GM12878 (cell line): ENCODE measurements around the gene AKAP13. TPM values are rescaled to one million over a fixed set of nuclear protein-coding genes. Genes with fewer than 3 reads are reported as not detected.

Experiments
- ATAC-seq: fragments of 200-7000 bp; cut with Tn5 transposase; 3 replicates; pipeline ENCODE4 v1.9.1; 2020; ENCODE audit warnings: mild to moderate bottlenecking, moderate library complexity
- BruUV-seq: library from RNA; stranded (reverse); fragments of 400-500 nt; replicated peaks from 2 replicates; lab custom pipeline; 2021; lab: Mats Ljungman, UMichigan
- CTCF ChIA-PET: fragments of 300-600 bp; sonication (Branson Sonifier 250); formaldehyde crosslinking; extraction: SDS; loops from one replicate; lab custom pipeline; 2021; ENCODE audit warnings: inconsistent platforms; lab: Yijun Ruan, JAX
- POLR2A ChIA-PET: fragments of 350-600 bp; formaldehyde crosslinking; extraction: SDS; loops from one replicate; lab custom pipeline; 2021; ENCODE audit warnings: inconsistent platforms; lab: Charles Lee
- RAD21 ChIA-PET: fragments of 300-600 bp; sonication (Branson Sonifier 250); formaldehyde crosslinking; loops from one replicate; lab custom pipeline; 2023; ENCODE audit warnings: antibody characterized with exemption; ENCODE audit not compliant: unreplicated experiment; lab: Charles Lee
- SMC1A ChIA-PET: fragments of 300-600 bp; sonication (Branson Sonifier 250); formaldehyde crosslinking; loops from one replicate; lab custom pipeline; 2023; ENCODE audit not compliant: unreplicated experiment, uncharacterized antibody; lab: Charles Lee
- DNase-seq: peaks from one replicate; pipeline ENCODE4 v3.0.0-alpha.2; 2011; ENCODE audit warnings: low read depth, low spot score
- FAIRE-seq: peaks from 3 replicates; lab custom pipeline; 2011; peaks lifted over from hg19 to GRCh38; lab: Jason Lieb, UNC
- H2AFZ ChIP-seq: 2 replicates; pipeline ENCODE4 v1.6.0; 2011; ENCODE audit warnings: low read depth, low read length, control low read depth; ENCODE audit not compliant: control insufficient read depth
- H3K27ac ChIP-seq: 2 replicates; pipeline ENCODE4 v1.5.1; 2011; ENCODE audit warnings: control low read depth; ENCODE audit not compliant: control insufficient read depth, insufficient read depth
- H3K27me3 ChIP-seq, 2 experiments: replicated peaks in 1 of 2; 2 replicates each; pipeline versions ENCODE4 v1.6.0 to v1.6.1; 2011; ENCODE audit warnings: low read length in 1 of 2; ENCODE audit not compliant: control insufficient read depth in 2 of 2, insufficient read depth in 2 of 2
- H3K36me3 ChIP-seq, 2 experiments: 2 replicates each; pipeline ENCODE4 v1.5.1; 2011; ENCODE audit warnings: low read length in 1 of 2; ENCODE audit not compliant: control insufficient read depth in 2 of 2, insufficient read depth in 2 of 2
- H3K4me1 ChIP-seq: 2 replicates; pipeline ENCODE4 v1.6.1; 2011; ENCODE audit warnings: mild to moderate bottlenecking, low read length, moderate library complexity, mixed read lengths; ENCODE audit not compliant: control insufficient read depth, insufficient read depth
- H3K4me2 ChIP-seq: 2 replicates; pipeline ENCODE4 v1.6.0; 2011; ENCODE audit warnings: control low read depth; ENCODE audit not compliant: control insufficient read depth, insufficient read depth
- H3K4me3 ChIP-seq: fragments of 200-600 bp; sonication (generic); 2 replicates; pipeline ENCODE4 v1.5.1; 2016
- H3K79me2 ChIP-seq: 2 replicates; pipeline ENCODE4 v1.6.0; 2011; ENCODE audit warnings: low read length; ENCODE audit not compliant: control insufficient read depth, insufficient read depth
- H3K9ac ChIP-seq: 2 replicates; pipeline ENCODE4 v1.8.0; 2011; ENCODE audit warnings: low read length, control low read depth, mixed read lengths; ENCODE audit not compliant: control insufficient read depth, insufficient read depth
- H3K9me3 ChIP-seq: replicated peaks from 3 replicates; pipeline ENCODE4 v1.5.1; 2011; ENCODE audit warnings: mild to moderate bottlenecking, low read length; ENCODE audit not compliant: control insufficient read depth, insufficient read depth
- H4K20me1 ChIP-seq: 2 replicates; pipeline ENCODE4 v1.6.0; 2011; ENCODE audit not compliant: control insufficient read depth, insufficient read depth
- ATF7 ChIP-seq: fragments of 450-650 bp; IDR thresholded peaks from 2 replicates; pipeline ENCODE4 v1.6.1; 2016; ENCODE audit warnings: low read depth, mild to moderate bottlenecking
- BCL11A ChIP-seq: IDR thresholded peaks from 2 replicates; pipeline ENCODE4 v1.6.1; 2011; ENCODE audit warnings: low read depth, low read length
- CBFB ChIP-seq: IDR thresholded peaks from 2 replicates; pipeline ENCODE4 v1.6.1; 2016; ENCODE audit warnings: antibody characterized with exemption, low read depth
- CBX3 ChIP-seq: fragments of 200-600 bp; sonication (generic); IDR thresholded peaks from 2 replicates; pipeline ENCODE4 v1.6.1; 2016; ENCODE audit warnings: low read depth, borderline replicate concordance
- CEBPB ChIP-seq, 2 experiments: fragments of 150-350 bp in 1 of 2; IDR thresholded peaks; 2 replicates each; pipeline ENCODE4 v1.6.1; 2012 to 2014; ENCODE audit warnings: low read depth in 2 of 2, low read length in 2 of 2, borderline replicate concordance in 1 of 2, inconsistent platforms in 1 of 2
- CHD2 ChIP-seq: IDR thresholded peaks from 2 replicates; pipeline ENCODE4 v1.6.1; 2011; ENCODE audit warnings: low read depth, low read length, improper control_type of control experiment, borderline replicate concordance
- CREM ChIP-seq: IDR thresholded peaks from 2 replicates; pipeline ENCODE4 v1.6.1; 2014; ENCODE audit warnings: antibody characterized with exemption, low read depth
- HDAC6 ChIP-seq: fragments of 200-600 bp; sonication (generic); IDR thresholded peaks from one replicate; pipeline ENCODE4 v1.8.0; 2017; ENCODE audit warnings: antibody characterized with exemption; ENCODE audit not compliant: unreplicated experiment
- JUNB ChIP-seq: IDR thresholded peaks from 2 replicates; pipeline ENCODE4 v1.6.1; 2016; ENCODE audit warnings: antibody characterized with exemption, mild to moderate bottlenecking
- MTA2 ChIP-seq: fragments of 450-650 bp; IDR thresholded peaks from 2 replicates; pipeline ENCODE4 v1.6.1; 2016; ENCODE audit warnings: low read depth, mild to moderate bottlenecking, moderate library complexity
- RBBP5 ChIP-seq: fragments of 200-600 bp; sonication (generic); conservative IDR thresholded peaks from 2 replicates; pipeline ENCODE4 v1.6.1; 2016
- RUNX3 ChIP-seq: IDR thresholded peaks from 2 replicates; pipeline ENCODE4 v1.6.1; 2012; ENCODE audit warnings: low read length, inconsistent platforms
- SIX5 ChIP-seq: IDR thresholded peaks from 2 replicates; pipeline ENCODE4 v1.6.1; 2011; ENCODE audit warnings: mild to moderate bottlenecking, low read depth, low read length, moderate library complexity; ENCODE audit not compliant: severe bottlenecking
- SPI1 ChIP-seq: IDR thresholded peaks from 2 replicates; pipeline ENCODE4 v1.6.1; 2011; ENCODE audit warnings: low read depth, mild to moderate bottlenecking, low read length, moderate library complexity, borderline replicate concordance; ENCODE audit not compliant: insufficient read depth
- STAT3 ChIP-seq: IDR thresholded peaks from 2 replicates; pipeline ENCODE4 v1.6.1; 2011; ENCODE audit warnings: low read depth, low read length, improper control_type of control experiment
- TCF12 ChIP-seq: IDR thresholded peaks from 2 replicates; pipeline ENCODE4 v1.6.1; 2011; ENCODE audit warnings: low read depth, mild to moderate bottlenecking, low read length
- in situ Hi-C: fragments of 300-500 bp; cut with MboI; formaldehyde crosslinking; loops from 9 replicates; pipeline ENCODE4 v1.14.3; 2018; ENCODE audit warnings: mixed read lengths
- intact Hi-C: fragments of 100-400 bp; cut with micrococcal nuclease; formaldehyde crosslinking; loops from one replicate; pipeline ENCODE4 v1.14.2; 2022; ENCODE audit not compliant: unreplicated experiment
- polyA plus RNA-seq, 11 experiments: library from polyadenylated mRNA; depleted of rRNA in 4 of 11; unstranded in 6 of 11; stranded (reverse) in 5 of 11; fragments of >200 nt; fragmentation: Nextera tagmentation in 4 of 11; fragmentation: Illumina TruSeq in 1 of 11; extraction: Ambion mirVana in 4 of 11; extraction: Trizol in 1 of 11; gene quantifications; 1 replicate in 1 of 11; 2 replicates in 10 of 11; pipeline versions ENCODE4 v1.2.1 to v1.2.3, GENCODE V29; 2011 to 2016; ENCODE audit warnings: inconsistent platforms in 2 of 11, missing spikeins in 2 of 11, low read depth in 1 of 11
- total RNA-seq, 4 experiments: library from RNA; depleted of rRNA in 3 of 4; stranded (reverse); fragments of >200 nt in 3 of 4; fragmentation: Illumina TruSeq in 1 of 4; extraction: Trizol in 1 of 4; gene quantifications; 2 replicates each; pipeline versions ENCODE4 v1.2.1 to v1.2.3, GENCODE V29; 2013 to 2021
- TF ChIP-seq, protein P1 (sequence below): fragments of 450-650 bp; IDR thresholded peaks from 2 replicates; pipeline ENCODE4 v1.6.1; 2017; ENCODE audit warnings: borderline replicate concordance
- TF ChIP-seq, protein P2 (sequence below): fragments of 450-650 bp; IDR thresholded peaks from 2 replicates; pipeline ENCODE4 v1.6.1; 2017; ENCODE audit warnings: mild to moderate bottlenecking

Gene AKAP13
- total and polyA plus RNA-seq, 10 of the 15 experiments (the other 5 are each of a cell fraction or from before 2014, with no cell fraction given): 14.4 to 74.9 (median 55.1) TPM

- TF ChIP-seq MTA2 (0 out of 2 replicates have a peak, but pooled peaks have one; percentile 31), CBX3 (no peak), CEBPB (IDR thresholded peaks at IDR 0.05; ENCODE audit: borderline replicate concordance in 1 of 2, low read depth in 2 of 2, low read length in 2 of 2) (0 out of 4 replicates have a peak, but pooled peaks of 1 of the 2 experiments have one; percentile 37), SPI1 (peak; percentile 51; the same call in 1 of the 2 replicates), RUNX3 (peak; percentile 94), CHD2 (no peak), CBFB (peak; percentile 74; the same call in 1 of the 2 replicates), ATF7 (no peak), BCL11A (0 out of 2 replicates have a peak, but pooled peaks have one; percentile 37), TCF12 (0 out of 2 replicates have a peak, but pooled peaks have one; percentile 33), CREM (peak; percentile 31; the same call in 1 of the 2 replicates), HDAC6 (no peak), JUNB (peak; percentile 61)
Observed at GRCh38 chr15:85430406-85431204, 50.2 kb downstream of the AKAP13 start (continued).

DNA sequence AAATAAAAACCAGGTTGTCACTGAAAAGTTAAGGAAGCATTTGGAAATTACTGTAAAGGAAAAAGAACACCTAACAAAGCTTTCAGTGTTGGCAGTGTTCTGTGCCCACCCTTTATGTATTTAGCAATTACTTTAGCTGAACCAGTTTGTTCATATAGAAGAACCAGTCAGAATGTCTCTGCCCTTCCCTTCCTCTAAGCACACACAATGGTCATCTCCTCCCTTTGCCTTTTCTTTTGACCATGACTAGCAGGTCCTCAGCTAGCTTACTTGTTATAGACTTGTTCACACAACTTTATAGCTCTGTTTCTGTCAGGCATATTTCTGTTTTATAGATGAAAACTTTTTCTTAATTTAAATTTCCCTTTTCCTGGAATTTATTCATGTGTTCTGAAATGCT is 59.6 kb downstream of the AKAP13 start:
- ChIA-PET SMC1A (interaction anchor here (0.9 to 6.2 kb wide), 18 partner anchors 8 to 143 kb away, joined by 3 to 73 read pairs (median 4); no protein-coding TSS in a partner anchor), RAD21 (interaction anchor here (0.6 to 1.8 kb wide), 15 partner anchors 9 to 247 kb away, joined by 3 to 14 read pairs (median 4); partner anchors contain the start of gene AKAP13), POLR2A (interaction anchor here (0.5 to 1.0 kb wide), 2 partner anchors 8 to 96 kb away, joined by 3 read pairs; no protein-coding TSS in a partner anchor), CTCF (interaction anchor here (1.2 to 4.0 kb wide), 4 partner anchors 9 to 109 kb away, joined by 3 to 19 read pairs (median 10); no protein-coding TSS in a partner anchor)
- Histone ChIP-seq H3K27me3 (no peaks in the 10 kb centered on the region), H3K27ac (0 out of 2 replicates have a peak overlapping the region, but pooled peaks have one; percentile 4), H2AFZ (no peak overlapping the region), H4K20me1 (no peaks in the 10 kb centered on the region), H3K4me1 (peaks cover 23% of the 10 kb centered on the region), H3K79me2 (peaks cover 30% of the 10 kb centered on the region), H3K4me2 (no peak overlapping the region), H3K4me3 (no peak overlapping the region), H3K9me3 (no peaks in the 10 kb centered on the region), H3K36me3 (no peaks in the 10 kb centered on the region), H3K9ac (no peak overlapping the region)
- BruUV-seq: no TSS peak
- intact Hi-C loops (no loop called here), in situ Hi-C loops (no loop called here)
- FAIRE-seq (no peak), ATAC-seq (no peak), DNase-seq (no peak)
- TF ChIP-seq STAT3: no peak
- no peak for TF ChIP-seq CEBPB (IDR thresholded peaks at IDR 0.05; ENCODE audit: borderline replicate concordance in 1 of 2, low read depth in 2 of 2, low read length in 2 of 2)
- no peak for TF ChIP-seq RBBP5
- TF ChIP-seq, protein P1, sequence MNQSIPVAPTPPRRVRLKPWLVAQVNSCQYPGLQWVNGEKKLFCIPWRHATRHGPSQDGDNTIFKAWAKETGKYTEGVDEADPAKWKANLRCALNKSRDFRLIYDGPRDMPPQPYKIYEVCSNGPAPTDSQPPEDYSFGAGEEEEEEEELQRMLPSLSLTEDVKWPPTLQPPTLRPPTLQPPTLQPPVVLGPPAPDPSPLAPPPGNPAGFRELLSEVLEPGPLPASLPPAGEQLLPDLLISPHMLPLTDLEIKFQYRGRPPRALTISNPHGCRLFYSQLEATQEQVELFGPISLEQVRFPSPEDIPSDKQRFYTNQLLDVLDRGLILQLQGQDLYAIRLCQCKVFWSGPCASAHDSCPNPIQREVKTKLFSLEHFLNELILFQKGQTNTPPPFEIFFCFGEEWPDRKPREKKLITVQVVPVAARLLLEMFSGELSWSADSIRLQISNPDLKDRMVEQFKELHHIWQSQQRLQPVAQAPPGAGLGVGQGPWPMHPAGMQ: no peak
- no peak for TF ChIP-seq SIX5
- TF ChIP-seq, protein P2, sequence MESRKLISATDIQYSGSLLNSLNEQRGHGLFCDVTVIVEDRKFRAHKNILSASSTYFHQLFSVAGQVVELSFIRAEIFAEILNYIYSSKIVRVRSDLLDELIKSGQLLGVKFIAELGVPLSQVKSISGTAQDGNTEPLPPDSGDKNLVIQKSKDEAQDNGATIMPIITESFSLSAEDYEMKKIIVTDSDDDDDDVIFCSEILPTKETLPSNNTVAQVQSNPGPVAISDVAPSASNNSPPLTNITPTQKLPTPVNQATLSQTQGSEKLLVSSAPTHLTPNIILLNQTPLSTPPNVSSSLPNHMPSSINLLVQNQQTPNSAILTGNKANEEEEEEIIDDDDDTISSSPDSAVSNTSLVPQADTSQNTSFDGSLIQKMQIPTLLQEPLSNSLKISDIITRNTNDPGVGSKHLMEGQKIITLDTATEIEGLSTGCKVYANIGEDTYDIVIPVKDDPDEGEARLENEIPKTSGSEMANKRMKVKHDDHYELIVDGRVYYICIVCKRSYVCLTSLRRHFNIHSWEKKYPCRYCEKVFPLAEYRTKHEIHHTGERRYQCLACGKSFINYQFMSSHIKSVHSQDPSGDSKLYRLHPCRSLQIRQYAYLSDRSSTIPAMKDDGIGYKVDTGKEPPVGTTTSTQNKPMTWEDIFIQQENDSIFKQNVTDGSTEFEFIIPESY: no peak
